ENCODE data around the gene MYCN.

Gene MYCN

DNA sequence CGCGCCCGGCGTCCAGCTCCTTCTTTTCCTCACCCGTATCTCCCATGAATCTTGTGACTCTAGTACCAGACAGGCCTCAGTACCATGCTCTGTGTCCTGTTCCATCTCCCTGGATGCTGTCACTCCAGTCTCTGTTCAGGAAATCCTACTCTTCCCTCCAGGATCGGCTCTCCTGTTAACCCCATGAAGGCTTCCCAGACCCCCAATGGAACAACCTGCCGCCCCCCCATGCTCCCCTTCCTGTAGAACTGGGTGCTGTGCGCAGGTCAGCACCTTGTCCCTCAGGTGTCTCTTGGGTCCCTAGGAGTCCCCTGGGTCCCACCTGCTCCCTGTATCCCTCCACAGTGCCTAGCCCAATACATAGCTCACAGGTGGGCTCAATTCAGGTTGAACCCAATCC, 41.3 kb downstream of the MYCN start:
- Histone ChIP-seq H3K36me3 (ENCODE audit: insufficient read depth, low read length) (no peaks in the 10 kb centered on the region), H3K9ac (ENCODE audit: low read length) (no peak overlapping the region), H3K27me3 (ENCODE audit: insufficient read depth, low read length) (no peaks in the 10 kb centered on the region), H2AFZ (ENCODE audit: low read length) (no peak overlapping the region), H3K9me2 (ENCODE audit: low read depth, low read length) (no peaks in the 10 kb centered on the region), H3F3A (ENCODE audit: insufficient read depth, low read length) (no peaks in the 10 kb centered on the region), H3K9me3 (ENCODE audit: low read length) (no peaks in the 10 kb centered on the region), H3K79me2 (ENCODE audit: insufficient read depth, low read length) (no peaks in the 10 kb centered on the region), H3K4me3 (ENCODE audit: low read depth, low read length, poor library complexity, severe bottlenecking) (no peak overlapping the region), H4K20me1 (ENCODE audit: insufficient read depth, low read length) (no peaks in the 10 kb centered on the region), H3K4me1 (ENCODE audit: insufficient read depth, low read length, severe bottlenecking) (no peaks in the 10 kb centered on the region), H3K4me2 (ENCODE audit: low read length) (no peak overlapping the region), H3K27ac (ENCODE audit: low read depth, low read length, poor library complexity, severe bottlenecking) (no peak overlapping the region)
- TF ChIP-seq EZH2 (IDR thresholded peaks at IDR 0.05; ENCODE audit: borderline replicate concordance, low read length) = no peak
- TF ChIP-seq, protein P1, sequence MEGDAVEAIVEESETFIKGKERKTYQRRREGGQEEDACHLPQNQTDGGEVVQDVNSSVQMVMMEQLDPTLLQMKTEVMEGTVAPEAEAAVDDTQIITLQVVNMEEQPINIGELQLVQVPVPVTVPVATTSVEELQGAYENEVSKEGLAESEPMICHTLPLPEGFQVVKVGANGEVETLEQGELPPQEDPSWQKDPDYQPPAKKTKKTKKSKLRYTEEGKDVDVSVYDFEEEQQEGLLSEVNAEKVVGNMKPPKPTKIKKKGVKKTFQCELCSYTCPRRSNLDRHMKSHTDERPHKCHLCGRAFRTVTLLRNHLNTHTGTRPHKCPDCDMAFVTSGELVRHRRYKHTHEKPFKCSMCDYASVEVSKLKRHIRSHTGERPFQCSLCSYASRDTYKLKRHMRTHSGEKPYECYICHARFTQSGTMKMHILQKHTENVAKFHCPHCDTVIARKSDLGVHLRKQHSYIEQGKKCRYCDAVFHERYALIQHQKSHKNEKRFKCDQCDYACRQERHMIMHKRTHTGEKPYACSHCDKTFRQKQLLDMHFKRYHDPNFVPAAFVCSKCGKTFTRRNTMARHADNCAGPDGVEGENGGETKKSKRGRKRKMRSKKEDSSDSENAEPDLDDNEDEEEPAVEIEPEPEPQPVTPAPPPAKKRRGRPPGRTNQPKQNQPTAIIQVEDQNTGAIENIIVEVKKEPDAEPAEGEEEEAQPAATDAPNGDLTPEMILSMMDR (IDR thresholded peaks at IDR 0.05; ENCODE audit: low read length) = no peak

DNA sequence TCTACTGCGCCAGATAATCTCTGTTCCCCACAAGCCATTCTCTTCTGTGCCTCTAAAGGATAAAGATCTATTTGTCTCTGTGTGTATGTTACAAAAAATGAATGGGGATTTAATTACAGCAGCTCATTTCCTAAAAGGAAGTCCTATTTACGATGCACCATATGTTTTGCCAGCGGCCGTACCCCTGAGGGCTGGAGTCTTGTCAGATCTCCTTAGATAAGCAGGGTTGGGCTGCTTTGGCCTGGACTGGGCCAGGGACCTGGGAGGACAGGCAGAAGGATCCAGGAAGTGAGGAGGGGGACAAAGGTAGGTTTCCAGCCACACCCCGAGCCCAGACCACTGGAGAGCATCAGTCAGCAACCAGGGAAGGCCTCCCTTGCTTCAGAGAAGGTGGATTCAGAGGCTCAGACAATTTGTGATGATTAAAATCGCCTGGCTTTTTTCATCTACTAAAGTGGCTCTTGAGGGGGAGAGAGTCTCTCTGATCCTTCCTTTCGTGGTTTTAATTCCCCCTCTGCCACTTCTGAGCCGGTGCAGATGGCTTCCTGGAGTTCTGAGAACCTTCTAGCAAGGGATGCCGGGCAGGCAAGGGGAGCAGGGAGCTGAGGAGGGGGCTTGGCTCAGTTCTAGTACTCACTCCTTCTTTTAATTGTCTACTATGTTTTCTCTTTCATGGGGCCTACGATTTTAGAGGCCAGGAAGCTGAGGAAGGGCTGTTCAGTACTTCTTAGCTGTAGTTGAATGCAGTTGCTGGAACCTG, 42.1 kb downstream of the MYCN start:
- no peaks in the 10 kb centered on the region for H3K79me2 ChIP-seq (ENCODE audit: insufficient read depth, low read length)

DNA sequence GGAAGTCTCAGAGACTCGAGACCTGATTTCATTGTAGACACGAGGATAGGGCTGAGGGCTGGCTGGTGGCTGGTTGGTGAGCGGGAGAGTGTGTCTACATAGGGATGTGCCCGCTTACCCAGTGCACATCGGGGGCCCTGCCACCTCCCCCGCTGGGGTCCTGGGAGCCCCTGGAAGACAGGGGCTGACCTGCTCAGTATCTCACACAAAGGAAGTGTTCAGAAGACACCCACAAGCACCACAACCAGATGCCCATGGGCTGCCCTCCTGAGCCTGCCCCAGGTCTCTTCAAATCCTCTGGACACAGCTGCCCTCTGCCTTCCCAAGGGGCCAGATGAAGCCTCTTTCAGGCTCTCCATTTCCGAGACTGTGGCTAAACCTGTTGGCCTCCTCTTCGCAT, 43.1 kb downstream of the MYCN start:
- H3K9ac ChIP-seq (ENCODE audit: low read length) = no peak overlapping the region
- H3K9me3 ChIP-seq (ENCODE audit: low read length) = no peaks in the 10 kb centered on the region
- no peaks in the 10 kb centered on the region for H3F3A ChIP-seq (ENCODE audit: insufficient read depth, low read length)
- no peak overlapping the region for H3K27ac ChIP-seq (ENCODE audit: low read depth, low read length, poor library complexity, severe bottlenecking)
- H3K27me3 ChIP-seq (ENCODE audit: insufficient read depth, low read length) = no peaks in the 10 kb centered on the region
- no peak overlapping the region for H2AFZ ChIP-seq (ENCODE audit: low read length)
- H3K4me3 ChIP-seq (ENCODE audit: low read depth, low read length, poor library complexity, severe bottlenecking) = no peak overlapping the region
- no peaks in the 10 kb centered on the region for H4K20me1 ChIP-seq (ENCODE audit: insufficient read depth, low read length)
- no peaks in the 10 kb centered on the region for H3K79me2 ChIP-seq (ENCODE audit: insufficient read depth, low read length)
- H3K9me2 ChIP-seq (ENCODE audit: low read depth, low read length) = no peaks in the 10 kb centered on the region
- H3K4me1 ChIP-seq (ENCODE audit: insufficient read depth, low read length, severe bottlenecking) = no peaks in the 10 kb centered on the region
- no peak for TF ChIP-seq EZH2 (IDR thresholded peaks at IDR 0.05; ENCODE audit: borderline replicate concordance, low read length)
- TF ChIP-seq, protein P1 (IDR thresholded peaks at IDR 0.05; ENCODE audit: low read length) = no peak
- no peaks in the 10 kb centered on the region for H3K36me3 ChIP-seq (ENCODE audit: insufficient read depth, low read length)
- no peak overlapping the region for H3K4me2 ChIP-seq (ENCODE audit: low read length)

More for the DNA sequence above, 42.1 kb downstream of the MYCN start:
- no peaks in the 10 kb centered on the region for H3K36me3 ChIP-seq (ENCODE audit: insufficient read depth, low read length)
- H3K4me1 ChIP-seq (ENCODE audit: insufficient read depth, low read length, severe bottlenecking) = no peaks in the 10 kb centered on the region
- no peak overlapping the region for H3K4me2 ChIP-seq (ENCODE audit: low read length)
- no peak overlapping the region for H3K9ac ChIP-seq (ENCODE audit: low read length)
- TF ChIP-seq, protein P1 (IDR thresholded peaks at IDR 0.05; ENCODE audit: low read length) = no peak
- no peak for TF ChIP-seq EZH2 (IDR thresholded peaks at IDR 0.05; ENCODE audit: borderline replicate concordance, low read length)
- H4K20me1 ChIP-seq (ENCODE audit: insufficient read depth, low read length) = no peaks in the 10 kb centered on the region
- H3K9me2 ChIP-seq (ENCODE audit: low read depth, low read length) = no peaks in the 10 kb centered on the region
- H3K9me3 ChIP-seq (ENCODE audit: low read length) = no peaks in the 10 kb centered on the region
- no peak overlapping the region for H2AFZ ChIP-seq (ENCODE audit: low read length)
- no peaks in the 10 kb centered on the region for H3F3A ChIP-seq (ENCODE audit: insufficient read depth, low read length)
- H3K27me3 ChIP-seq (ENCODE audit: insufficient read depth, low read length) = no peaks in the 10 kb centered on the region
- no peak overlapping the region for H3K4me3 ChIP-seq (ENCODE audit: low read depth, low read length, poor library complexity, severe bottlenecking)
- H3K27ac ChIP-seq (ENCODE audit: low read depth, low read length, poor library complexity, severe bottlenecking) = no peak overlapping the region

All from OCI-LY1 (cell line).